Ovary (tissue), 9 donors: ENCODE data around the gene ZNF213. TPM values are rescaled to one million over a fixed set of nuclear protein-coding genes. Genes with fewer than 3 reads are reported as not detected.

Source experiments
- DNase-seq, 5 donors: peaks; one replicate each; pipeline ENCODE4 v3.0.0-alpha.2; 2019 to 2020
- H3K27ac ChIP-seq, 2 donors: fragments of 200-600 bp; one replicate each; pipeline versions ENCODE4 v1.5.1 to v1.8.0; 2019 to 2022
- H3K27me3 ChIP-seq: fragments of 200-600 bp; one replicate; pipeline ENCODE4 v1.8.0; 2022
- H3K36me3 ChIP-seq: fragments of 200-600 bp; sonication (generic); one replicate; pipeline ENCODE4 v1.5.1; 2019
- H3K4me1 ChIP-seq: one replicate; pipeline ENCODE4 v1.8.1; 2013; ENCODE audit warnings: mild to moderate bottlenecking, moderate library complexity; ENCODE audit not compliant: insufficient read depth
- H3K4me3 ChIP-seq: fragments of 200-600 bp; sonication (generic); one replicate; pipeline ENCODE4 v1.5.1; 2017
- H3K9me3 ChIP-seq, 2 donors: fragments of 200-600 bp in 1 of 2; sonication (generic) in 1 of 2; one replicate each; pipeline versions ENCODE4 v1.5.1 to v1.8.1; 2013 to 2019; ENCODE audit warnings: mild to moderate bottlenecking in 1 of 2, moderate library complexity in 1 of 2
- CTCF ChIP-seq, 3 donors: fragments of 450-650 bp in 2 of 3; fragments of 200-600 bp in 1 of 3; IDR thresholded peaks; one replicate each; pipeline versions ENCODE4 v1.5.1 to v1.8.0; 2016 to 2022; ENCODE audit warnings: antibody characterized with exemption in 3 of 3, mild to moderate bottlenecking in 1 of 3
- EP300 ChIP-seq: sonication (generic); formaldehyde crosslinking; IDR thresholded peaks from one replicate; pipeline ENCODE4 v1.6.1; 2017; ENCODE audit warnings: antibody characterized with exemption
- POLR2A ChIP-seq: fragments of 450-650 bp; IDR thresholded peaks from one replicate; pipeline ENCODE4 v1.6.1; 2017; ENCODE audit warnings: antibody characterized with exemption, mild to moderate bottlenecking, moderate library complexity
- WGBS, 3 donors: extraction: QIAGEN DNeasy Blood & Tissue Kit in 1 of 3; methylation state at CpG; one replicate each; pipeline versions ENCODE4 v1.1.5 to v1.1.7; 2013 to 2017; 5-methylcytosine and 5-hydroxymethylcytosine counted together
- intact Hi-C, 4 donors: fragments of 100-400 bp; cut with DNase I; formaldehyde crosslinking; loops; one replicate each; pipeline versions ENCODE4 v1.11.0 to v1.15.1; 2022 to 2023
- polyA plus RNA-seq, 2 donors: library from polyadenylated mRNA; stranded (reverse); fragments of 200-250 nt in 1 of 2; fragments of 350-450 nt in 1 of 2; fragmentation: Illumina TruSeq in 1 of 2; extraction: RNeasy Lipid Tissue Mini Kit (QIAGEN cat#74804) in 1 of 2; gene quantifications; one replicate each; pipeline ENCODE4 v1.2.3, GENCODE V29; 2013 to 2014
- total RNA-seq, 7 donors: library from RNA; depleted of rRNA in 2 of 7; stranded (reverse); fragments of >200 nt in 2 of 7; fragmentation: NEBNext Ultra II Directional in 3 of 7; extraction: Animal tissue kit (Norgen Biotek cat#: 25700) in 3 of 7; gene quantifications; one replicate each; pipeline versions ENCODE4 v1.1.0 to v1.2.4, GENCODE V29; 2016 to 2023
- donor health status: DM: no; HTN: no; CAD: no; lungs with moderate emphysema.
- donor health status: DM: no; HTN: no; CAD: no.
- donor health status: Bipolar disorder and iron deficiency.
- donor health status: DM: yes; HTN: yes; CAD: no.
- donor health status: DM: no; HTN: no; CAD: no.
- donor health status: DM: yes; HTN: yes; CAD: no.

ZNF213 gene
- total and polyA plus RNA-seq, 9 donors: 0.95 to 18.9 (median 11.4) TPM

- no peak overlapping the region for H3K4me3 ChIP-seq
- H3K4me1 ChIP-seq: no peaks in the 10 kb centered on the region
- H3K27ac ChIP-seq: no peak overlapping the region
- no peaks in the 10 kb centered on the region for H3K27me3 ChIP-seq
- intact Hi-C loops: no loop called here
- no peaks in the 10 kb centered on the region for H3K36me3 ChIP-seq
- TF ChIP-seq CTCF (IDR thresholded peaks at IDR 0.05) (no peak), EP300 (no peak), POLR2A (no peak)
- WGBS, 3 donors: 70 to 76% (median 76%) methylated on average over 17 to 18 of the region's 18 CpGs
- DNase-seq: no peak
- H3K9me3 ChIP-seq: no peaks in the 10 kb centered on the region
Observed at GRCh38 chr16:3087243-3088235, 47.3 kb upstream of the ZNF213 start.

- intact Hi-C loops: no loop called here
- H3K27ac ChIP-seq: no peak overlapping the region
Observed at GRCh38 chr16:3088450-3088849, 46.4 kb upstream of the ZNF213 start.

GRCh38 chr16:3088925-3089716 is 45.7 kb upstream of the ZNF213 start:
- 91 to 92% (median 91%) methylated on average over 70 to 71 of the region's 71 CpGs for WGBS, 3 donors
- no peak for DNase-seq
- no peaks in the 10 kb centered on the region for H3K27me3 ChIP-seq
- no peaks in the 10 kb centered on the region for H3K4me1 ChIP-seq
- no peak for TF ChIP-seq EP300
- no peak for TF ChIP-seq CTCF (IDR thresholded peaks at IDR 0.05)
- TF ChIP-seq POLR2A: no peak
- intact Hi-C loops: no loop called here
- no peaks in the 10 kb centered on the region for H3K9me3 ChIP-seq
- H3K27ac ChIP-seq: no peak overlapping the region
- no peak overlapping the region for H3K4me3 ChIP-seq
- no peaks in the 10 kb centered on the region for H3K36me3 ChIP-seq

More at GRCh38 chr16:3088450-3088849, 46.4 kb upstream of the ZNF213 start:
- H3K9me3 ChIP-seq: no peaks in the 10 kb centered on the region
- DNase-seq: no peak
- no peaks in the 10 kb centered on the region for H3K27me3 ChIP-seq
- no peak overlapping the region for H3K4me3 ChIP-seq
- TF ChIP-seq CTCF (IDR thresholded peaks at IDR 0.05) (no peak), EP300 (no peak), POLR2A (no peak)
- WGBS, 3 donors: 30 to 40% (median 30%) methylated on average over 7 of the region's 7 CpGs
- no peaks in the 10 kb centered on the region for H3K4me1 ChIP-seq
- no peaks in the 10 kb centered on the region for H3K36me3 ChIP-seq

- WGBS, 3 donors: 96% methylated on average over 79 to 81 of the region's 81 CpGs
Observed at GRCh38 chr16:3089717-3090592, 44.9 kb upstream of the ZNF213 start.

More at GRCh38 chr16:3089717-3090592, 44.9 kb upstream of the ZNF213 start:
- Histone ChIP-seq H3K9me3 (no peaks in the 10 kb centered on the region), H3K4me1 (no peaks in the 10 kb centered on the region), H3K36me3 (no peaks in the 10 kb centered on the region), H3K27me3 (no peaks in the 10 kb centered on the region), H3K4me3 (no peak overlapping the region), H3K27ac (no peak overlapping the region)
- intact Hi-C loops: no loop called here
- DNase-seq: no peak
- no peak for TF ChIP-seq POLR2A
- TF ChIP-seq CTCF (IDR thresholded peaks at IDR 0.05): no peak
- no peak for TF ChIP-seq EP300
